ENCODE results near the gene DACT2. TPM values are rescaled to one million over a fixed set of nuclear protein-coding genes. Genes with fewer than 3 reads are reported as not detected.

DACT2 gene
- total RNA-seq, 1 experiment from 2014 or later, result 4.9 TPM

DNA sequence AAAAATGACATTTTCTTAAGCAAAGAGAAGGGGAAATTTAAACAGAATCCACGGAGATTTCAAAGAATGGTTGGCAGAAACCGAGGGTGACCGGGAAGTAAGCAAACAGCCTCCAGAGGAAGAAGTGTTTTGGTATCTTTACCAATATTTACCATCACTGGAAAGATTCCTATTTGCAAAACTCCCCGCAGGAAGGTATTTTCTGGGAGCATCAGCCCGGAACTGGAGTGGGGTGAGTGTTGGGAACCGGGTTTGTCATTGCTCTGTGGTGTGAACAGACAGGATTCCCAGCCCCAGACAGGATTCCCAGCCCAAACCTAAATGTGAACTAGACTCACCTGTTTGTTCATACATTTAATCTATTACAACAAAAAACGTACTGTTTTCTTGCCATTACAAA lies 19.2 kb upstream of the DACT2 start:
- Mint-ChIP-seq H3K4me3 (no peak overlapping the region), H3K4me1 (0 out of 2 replicates have a peak, but pooled peaks cover 5% of the 10 kb centered on the region), H3K9me3 (no peaks in the 10 kb centered on the region), H3K27ac (no peak overlapping the region), H3K36me3 (no peaks in the 10 kb centered on the region), H3K27me3 (ENCODE audit: low read depth) (no peaks in the 10 kb centered on the region)
- CTCF ChIA-PET, result no interaction called here
- POLR2A ChIA-PET, result no interaction called here
- TF ChIP-seq PRRX2 (CRISPR knock-in tag; IDR thresholded peaks at IDR 0.05), result no peak
- TF ChIP-seq, protein P1, sequence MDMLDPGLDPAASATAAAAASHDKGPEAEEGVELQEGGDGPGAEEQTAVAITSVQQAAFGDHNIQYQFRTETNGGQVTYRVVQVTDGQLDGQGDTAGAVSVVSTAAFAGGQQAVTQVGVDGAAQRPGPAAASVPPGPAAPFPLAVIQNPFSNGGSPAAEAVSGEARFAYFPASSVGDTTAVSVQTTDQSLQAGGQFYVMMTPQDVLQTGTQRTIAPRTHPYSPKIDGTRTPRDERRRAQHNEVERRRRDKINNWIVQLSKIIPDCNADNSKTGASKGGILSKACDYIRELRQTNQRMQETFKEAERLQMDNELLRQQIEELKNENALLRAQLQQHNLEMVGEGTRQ (CRISPR knock-in tag; IDR thresholded peaks at IDR 0.05), result no peak
- TF ChIP-seq ATF1 (CRISPR knock-in tag; IDR thresholded peaks at IDR 0.05), result no peak
- TF ChIP-seq, protein P2, sequence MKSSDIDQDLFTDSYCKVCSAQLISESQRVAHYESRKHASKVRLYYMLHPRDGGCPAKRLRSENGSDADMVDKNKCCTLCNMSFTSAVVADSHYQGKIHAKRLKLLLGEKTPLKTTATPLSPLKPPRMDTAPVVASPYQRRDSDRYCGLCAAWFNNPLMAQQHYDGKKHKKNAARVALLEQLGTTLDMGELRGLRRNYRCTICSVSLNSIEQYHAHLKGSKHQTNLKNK (CRISPR knock-in tag; IDR thresholded peaks at IDR 0.05), result no peak
- DNase-seq (ENCODE audit: low spot score), result no peak
- ATAC-seq, result no peak

DNA sequence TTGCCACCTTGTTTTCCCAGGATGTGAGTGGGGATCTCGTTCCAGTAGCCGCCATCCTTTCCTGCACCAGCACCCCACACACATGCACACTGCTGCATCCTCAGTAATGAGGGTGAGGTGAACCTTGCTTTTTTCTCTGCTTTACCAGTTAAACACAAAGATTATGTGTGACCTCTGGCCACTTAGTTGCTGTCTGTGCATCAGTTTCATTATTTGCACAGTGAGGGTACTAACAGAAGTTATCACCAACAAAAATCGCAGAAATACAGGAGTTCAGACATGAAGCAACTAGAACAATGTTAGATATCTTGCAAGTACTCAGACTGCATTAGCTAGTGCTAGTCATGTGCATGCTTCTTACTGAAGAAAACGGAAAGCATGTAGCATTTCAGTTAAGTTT lies 17.4 kb upstream of the DACT2 start:
- Mint-ChIP-seq H3K27ac (no peak overlapping the region), H3K4me1 (peaks cover 20% of the 10 kb centered on the region), H3K9me3 (no peaks in the 10 kb centered on the region), H3K36me3 (no peaks in the 10 kb centered on the region), H3K4me3 (no peak overlapping the region), H3K27me3 (ENCODE audit: low read depth) (0 out of 2 replicates have a peak, but pooled peaks cover 2% of the 10 kb centered on the region)
- no peak for DNase-seq (ENCODE audit: low spot score)
- no peak for ATAC-seq
- ChIA-PET POLR2A (no interaction called here), CTCF (no interaction called here)
- TF ChIP-seq, protein P3, sequence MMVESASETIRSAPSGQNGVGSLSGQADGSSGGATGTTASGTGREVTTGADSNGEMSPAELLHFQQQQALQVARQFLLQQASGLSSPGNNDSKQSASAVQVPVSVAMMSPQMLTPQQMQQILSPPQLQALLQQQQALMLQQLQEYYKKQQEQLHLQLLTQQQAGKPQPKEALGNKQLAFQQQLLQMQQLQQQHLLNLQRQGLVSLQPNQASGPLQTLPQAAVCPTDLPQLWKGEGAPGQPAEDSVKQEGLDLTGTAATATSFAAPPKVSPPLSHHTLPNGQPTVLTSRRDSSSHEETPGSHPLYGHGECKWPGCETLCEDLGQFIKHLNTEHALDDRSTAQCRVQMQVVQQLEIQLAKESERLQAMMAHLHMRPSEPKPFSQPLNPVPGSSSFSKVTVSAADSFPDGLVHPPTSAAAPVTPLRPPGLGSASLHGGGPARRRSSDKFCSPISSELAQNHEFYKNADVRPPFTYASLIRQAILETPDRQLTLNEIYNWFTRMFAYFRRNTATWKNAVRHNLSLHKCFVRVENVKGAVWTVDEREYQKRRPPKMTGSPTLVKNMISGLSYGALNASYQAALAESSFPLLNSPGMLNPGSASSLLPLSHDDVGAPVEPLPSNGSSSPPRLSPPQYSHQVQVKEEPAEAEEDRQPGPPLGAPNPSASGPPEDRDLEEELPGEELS (CRISPR knock-in tag; IDR thresholded peaks at IDR 0.05), result no peak
- TF ChIP-seq NR3C1 (CRISPR knock-in tag; conservative IDR thresholded peaks at IDR 0.05; ENCODE audit: low read depth) (no peak), CBFB (CRISPR knock-in tag; IDR thresholded peaks at IDR 0.05; ENCODE audit: low read depth) (no peak), ZNF416 (CRISPR knock-in tag; IDR thresholded peaks at IDR 0.05) (no peak)
- TF ChIP-seq, protein P4, sequence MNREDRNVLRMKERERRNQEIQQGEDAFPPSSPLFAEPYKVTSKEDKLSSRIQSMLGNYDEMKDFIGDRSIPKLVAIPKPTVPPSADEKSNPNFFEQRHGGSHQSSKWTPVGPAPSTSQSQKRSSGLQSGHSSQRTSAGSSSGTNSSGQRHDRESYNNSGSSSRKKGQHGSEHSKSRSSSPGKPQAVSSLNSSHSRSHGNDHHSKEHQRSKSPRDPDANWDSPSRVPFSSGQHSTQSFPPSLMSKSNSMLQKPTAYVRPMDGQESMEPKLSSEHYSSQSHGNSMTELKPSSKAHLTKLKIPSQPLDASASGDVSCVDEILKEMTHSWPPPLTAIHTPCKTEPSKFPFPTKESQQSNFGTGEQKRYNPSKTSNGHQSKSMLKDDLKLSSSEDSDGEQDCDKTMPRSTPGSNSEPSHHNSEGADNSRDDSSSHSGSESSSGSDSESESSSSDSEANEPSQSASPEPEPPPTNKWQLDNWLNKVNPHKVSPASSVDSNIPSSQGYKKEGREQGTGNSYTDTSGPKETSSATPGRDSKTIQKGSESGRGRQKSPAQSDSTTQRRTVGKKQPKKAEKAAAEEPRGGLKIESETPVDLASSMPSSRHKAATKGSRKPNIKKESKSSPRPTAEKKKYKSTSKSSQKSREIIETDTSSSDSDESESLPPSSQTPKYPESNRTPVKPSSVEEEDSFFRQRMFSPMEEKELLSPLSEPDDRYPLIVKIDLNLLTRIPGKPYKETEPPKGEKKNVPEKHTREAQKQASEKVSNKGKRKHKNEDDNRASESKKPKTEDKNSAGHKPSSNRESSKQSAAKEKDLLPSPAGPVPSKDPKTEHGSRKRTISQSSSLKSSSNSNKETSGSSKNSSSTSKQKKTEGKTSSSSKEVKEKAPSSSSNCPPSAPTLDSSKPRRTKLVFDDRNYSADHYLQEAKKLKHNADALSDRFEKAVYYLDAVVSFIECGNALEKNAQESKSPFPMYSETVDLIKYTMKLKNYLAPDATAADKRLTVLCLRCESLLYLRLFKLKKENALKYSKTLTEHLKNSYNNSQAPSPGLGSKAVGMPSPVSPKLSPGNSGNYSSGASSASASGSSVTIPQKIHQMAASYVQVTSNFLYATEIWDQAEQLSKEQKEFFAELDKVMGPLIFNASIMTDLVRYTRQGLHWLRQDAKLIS (CRISPR knock-in tag; IDR thresholded peaks at IDR 0.05; ENCODE audit: borderline replicate concordance), result no peak
- TF ChIP-seq, protein P5, sequence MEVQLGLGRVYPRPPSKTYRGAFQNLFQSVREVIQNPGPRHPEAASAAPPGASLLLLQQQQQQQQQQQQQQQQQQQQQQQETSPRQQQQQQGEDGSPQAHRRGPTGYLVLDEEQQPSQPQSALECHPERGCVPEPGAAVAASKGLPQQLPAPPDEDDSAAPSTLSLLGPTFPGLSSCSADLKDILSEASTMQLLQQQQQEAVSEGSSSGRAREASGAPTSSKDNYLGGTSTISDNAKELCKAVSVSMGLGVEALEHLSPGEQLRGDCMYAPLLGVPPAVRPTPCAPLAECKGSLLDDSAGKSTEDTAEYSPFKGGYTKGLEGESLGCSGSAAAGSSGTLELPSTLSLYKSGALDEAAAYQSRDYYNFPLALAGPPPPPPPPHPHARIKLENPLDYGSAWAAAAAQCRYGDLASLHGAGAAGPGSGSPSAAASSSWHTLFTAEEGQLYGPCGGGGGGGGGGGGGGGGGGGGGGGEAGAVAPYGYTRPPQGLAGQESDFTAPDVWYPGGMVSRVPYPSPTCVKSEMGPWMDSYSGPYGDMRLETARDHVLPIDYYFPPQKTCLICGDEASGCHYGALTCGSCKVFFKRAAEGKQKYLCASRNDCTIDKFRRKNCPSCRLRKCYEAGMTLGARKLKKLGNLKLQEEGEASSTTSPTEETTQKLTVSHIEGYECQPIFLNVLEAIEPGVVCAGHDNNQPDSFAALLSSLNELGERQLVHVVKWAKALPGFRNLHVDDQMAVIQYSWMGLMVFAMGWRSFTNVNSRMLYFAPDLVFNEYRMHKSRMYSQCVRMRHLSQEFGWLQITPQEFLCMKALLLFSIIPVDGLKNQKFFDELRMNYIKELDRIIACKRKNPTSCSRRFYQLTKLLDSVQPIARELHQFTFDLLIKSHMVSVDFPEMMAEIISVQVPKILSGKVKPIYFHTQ (CRISPR knock-in tag; IDR thresholded peaks at IDR 0.05), result no peak
- TF ChIP-seq, protein P6, sequence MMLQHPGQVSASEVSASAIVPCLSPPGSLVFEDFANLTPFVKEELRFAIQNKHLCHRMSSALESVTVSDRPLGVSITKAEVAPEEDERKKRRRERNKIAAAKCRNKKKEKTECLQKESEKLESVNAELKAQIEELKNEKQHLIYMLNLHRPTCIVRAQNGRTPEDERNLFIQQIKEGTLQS (CRISPR knock-in tag; conservative IDR thresholded peaks at IDR 0.05), result no peak
- TF ChIP-seq, protein P7, sequence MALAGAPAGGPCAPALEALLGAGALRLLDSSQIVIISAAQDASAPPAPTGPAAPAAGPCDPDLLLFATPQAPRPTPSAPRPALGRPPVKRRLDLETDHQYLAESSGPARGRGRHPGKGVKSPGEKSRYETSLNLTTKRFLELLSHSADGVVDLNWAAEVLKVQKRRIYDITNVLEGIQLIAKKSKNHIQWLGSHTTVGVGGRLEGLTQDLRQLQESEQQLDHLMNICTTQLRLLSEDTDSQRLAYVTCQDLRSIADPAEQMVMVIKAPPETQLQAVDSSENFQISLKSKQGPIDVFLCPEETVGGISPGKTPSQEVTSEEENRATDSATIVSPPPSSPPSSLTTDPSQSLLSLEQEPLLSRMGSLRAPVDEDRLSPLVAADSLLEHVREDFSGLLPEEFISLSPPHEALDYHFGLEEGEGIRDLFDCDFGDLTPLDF (CRISPR knock-in tag; IDR thresholded peaks at IDR 0.05), result no peak
